GM12801 (cell line): ENCODE data around the gene TNS3.

Source experiments
- TF ChIP-seq, protein P1 (sequence below): IDR thresholded peaks from one replicate; pipeline ENCODE4 v1.5.1; 2011; ENCODE audit warnings: control low read depth; ENCODE audit not compliant: insufficient read length; ENCODE audit errors: extremely low read depth

The TNS3 gene

DNA sequence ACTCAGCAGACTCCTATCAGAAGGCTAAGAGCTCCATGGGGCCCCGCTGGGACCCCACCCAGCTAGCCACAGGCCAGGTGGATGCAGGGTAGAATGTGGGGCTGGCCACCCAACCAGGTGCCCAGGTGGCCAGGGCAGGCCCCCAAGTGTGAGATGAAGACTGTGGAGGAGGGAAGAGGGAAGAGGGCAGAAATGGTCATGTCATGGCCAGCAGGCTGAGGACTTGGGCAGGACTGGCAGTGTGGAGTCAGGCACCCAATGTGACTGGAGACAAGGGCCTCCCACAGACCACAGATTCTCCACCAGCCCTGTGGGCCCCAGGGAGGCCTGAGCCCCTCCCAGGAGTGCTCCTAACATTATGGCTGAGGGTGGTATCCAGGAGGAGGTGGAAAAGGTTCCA, 141.6 kb downstream of the TNS3 start:
- TF ChIP-seq, protein P1, sequence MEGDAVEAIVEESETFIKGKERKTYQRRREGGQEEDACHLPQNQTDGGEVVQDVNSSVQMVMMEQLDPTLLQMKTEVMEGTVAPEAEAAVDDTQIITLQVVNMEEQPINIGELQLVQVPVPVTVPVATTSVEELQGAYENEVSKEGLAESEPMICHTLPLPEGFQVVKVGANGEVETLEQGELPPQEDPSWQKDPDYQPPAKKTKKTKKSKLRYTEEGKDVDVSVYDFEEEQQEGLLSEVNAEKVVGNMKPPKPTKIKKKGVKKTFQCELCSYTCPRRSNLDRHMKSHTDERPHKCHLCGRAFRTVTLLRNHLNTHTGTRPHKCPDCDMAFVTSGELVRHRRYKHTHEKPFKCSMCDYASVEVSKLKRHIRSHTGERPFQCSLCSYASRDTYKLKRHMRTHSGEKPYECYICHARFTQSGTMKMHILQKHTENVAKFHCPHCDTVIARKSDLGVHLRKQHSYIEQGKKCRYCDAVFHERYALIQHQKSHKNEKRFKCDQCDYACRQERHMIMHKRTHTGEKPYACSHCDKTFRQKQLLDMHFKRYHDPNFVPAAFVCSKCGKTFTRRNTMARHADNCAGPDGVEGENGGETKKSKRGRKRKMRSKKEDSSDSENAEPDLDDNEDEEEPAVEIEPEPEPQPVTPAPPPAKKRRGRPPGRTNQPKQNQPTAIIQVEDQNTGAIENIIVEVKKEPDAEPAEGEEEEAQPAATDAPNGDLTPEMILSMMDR = no peak

DNA sequence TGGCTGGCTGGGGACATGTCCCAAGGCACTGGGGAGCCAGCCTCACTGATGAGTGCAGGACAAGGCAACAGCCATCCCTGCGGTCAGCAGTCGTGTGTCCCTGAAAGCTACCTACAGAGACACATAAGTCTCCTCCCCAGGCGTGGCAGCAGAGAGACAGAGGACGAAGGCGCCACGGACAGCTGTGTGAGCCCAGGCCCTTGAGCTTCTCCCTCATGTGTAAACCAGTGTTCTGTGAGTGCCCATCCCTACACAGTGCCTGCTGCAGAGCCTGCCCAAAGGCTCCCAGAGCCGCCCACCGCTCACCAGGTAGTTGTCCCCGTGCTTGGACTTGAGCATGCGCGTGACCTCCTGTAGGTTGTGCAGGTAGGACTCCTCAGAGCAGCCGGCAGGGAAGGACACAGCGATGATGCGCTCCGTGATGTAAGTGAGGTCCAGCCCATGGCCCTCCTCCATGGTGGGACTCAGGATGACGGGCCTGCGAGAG, 142.7 kb downstream of the TNS3 start:
- TF ChIP-seq, protein P1 = no peak

DNA sequence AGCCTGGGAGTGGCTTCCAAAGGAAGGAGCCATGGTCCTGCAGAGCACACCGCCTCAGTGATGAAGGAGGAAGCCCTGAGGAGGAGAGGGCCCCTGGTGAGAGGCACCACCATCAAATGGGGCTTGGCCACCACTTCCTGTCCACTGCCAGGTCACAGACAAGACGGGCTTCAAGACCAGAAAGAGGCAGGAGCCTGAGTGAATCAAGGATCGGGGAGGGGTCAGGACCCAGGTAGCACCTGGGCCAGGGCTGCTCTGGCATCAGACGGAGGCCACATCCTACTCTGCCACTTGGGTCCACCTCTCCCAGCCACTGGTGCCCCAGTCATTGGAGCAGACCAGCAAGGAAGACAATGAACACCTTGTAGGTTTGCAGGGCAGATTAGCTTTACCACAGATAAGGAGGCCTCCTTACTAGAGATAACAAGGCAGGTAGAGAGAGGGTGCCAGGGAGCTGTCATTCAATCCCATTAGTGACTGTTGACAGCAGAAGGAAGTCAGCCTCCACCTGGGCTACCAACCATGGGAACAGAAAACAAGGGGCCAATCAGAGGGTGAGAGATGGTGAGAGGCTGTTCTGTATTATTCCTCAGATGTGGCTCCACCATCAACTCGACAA, 143.4 kb downstream of the TNS3 start:
- TF ChIP-seq, protein P1 = no peak

DNA sequence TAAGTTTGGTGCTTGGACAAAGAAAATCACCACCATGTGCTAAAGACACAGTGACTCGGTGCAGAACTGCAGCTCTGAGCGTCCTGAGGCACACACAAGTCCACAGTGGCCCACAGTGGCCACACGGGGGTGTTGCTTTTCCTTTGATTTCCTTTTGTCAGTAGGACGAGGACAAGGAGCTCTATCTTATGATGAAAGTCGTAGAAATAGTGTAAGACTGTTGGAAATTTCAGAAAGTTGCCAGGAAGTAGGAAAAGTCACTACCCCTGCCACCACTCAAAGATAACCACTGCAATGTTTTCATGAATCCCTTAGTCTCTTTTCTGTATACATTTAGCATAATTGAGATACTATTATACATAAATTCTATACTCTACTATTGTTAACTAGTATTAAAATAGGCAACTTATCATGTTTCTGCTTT, 146.0 kb downstream of the TNS3 start:
- TF ChIP-seq, protein P1 = no peak

DNA sequence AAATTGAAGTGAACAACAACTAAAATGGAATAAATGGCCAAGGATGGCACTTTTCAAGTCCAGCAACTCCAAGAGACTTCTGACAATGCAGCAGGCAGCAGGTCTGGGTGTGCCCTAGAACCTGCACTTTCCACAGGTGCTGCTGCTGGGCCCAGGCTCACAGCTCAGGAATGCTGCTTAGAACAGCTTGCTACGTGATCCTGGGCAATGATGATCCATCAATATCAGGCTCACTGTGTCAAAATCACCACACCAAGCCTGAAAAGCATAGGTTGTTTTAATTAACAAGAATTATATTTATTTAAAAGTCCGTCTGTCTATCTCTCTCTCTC, 148.4 kb downstream of the TNS3 start:
- TF ChIP-seq, protein P1 = no peak

DNA sequence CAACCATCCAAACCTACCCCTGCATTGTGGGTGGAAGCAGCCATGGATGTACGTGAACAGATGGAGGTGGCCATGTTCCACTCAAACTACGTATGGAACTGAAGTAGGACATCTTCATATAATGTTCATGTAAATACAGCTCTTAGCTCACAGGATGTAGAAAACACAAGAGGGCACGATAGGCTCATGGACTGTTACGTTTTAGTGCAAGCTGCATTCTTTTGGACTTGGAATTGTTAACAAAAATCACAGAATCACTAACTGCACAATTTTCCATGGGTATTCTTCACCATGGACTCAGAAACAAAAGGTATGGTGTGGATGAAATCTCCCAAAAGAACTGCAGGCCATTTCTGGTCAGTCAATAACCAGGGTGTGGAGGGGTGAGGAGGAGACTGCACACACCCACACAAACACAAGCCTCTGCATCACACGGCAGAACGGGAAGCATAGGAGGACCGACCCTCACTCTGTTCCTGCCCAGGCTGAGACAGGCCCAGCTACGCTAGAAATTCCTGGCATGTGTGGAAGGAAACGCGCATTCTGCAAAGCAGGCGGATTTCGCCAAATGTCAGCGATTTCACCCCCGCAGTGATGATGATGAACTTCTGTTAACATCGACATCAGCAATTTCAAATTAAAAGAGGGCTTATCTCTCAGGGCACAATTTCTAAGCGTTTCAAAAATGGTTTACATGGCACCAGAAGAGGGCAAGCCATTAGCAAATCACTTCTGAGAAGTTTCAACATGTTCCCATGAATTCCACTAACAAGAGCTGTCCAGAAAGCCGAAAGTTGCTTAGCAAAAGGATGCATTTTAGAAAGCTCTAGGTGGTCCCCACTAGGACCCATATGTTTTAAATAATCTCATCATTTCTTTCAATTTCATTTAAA, 149.0 kb downstream of the TNS3 start:
- TF ChIP-seq, protein P1 = no peak

DNA sequence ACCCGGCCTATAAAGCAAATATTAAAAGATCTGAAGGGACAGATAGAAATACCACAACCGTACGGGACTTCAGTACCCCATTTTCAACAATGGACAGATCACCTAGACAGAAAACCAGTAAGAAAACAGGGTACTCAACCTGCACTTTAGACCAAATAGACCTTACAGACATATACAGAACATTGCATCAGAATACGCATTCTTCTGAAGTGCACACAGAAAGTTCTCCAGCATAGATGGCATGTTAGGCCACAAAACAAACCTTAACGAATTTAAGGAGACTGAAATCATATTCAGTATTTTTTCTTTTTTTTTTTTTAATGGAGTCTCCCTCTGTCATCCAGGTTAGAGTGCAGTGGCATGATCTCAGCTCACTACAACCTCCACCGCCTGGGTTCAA, 151.5 kb downstream of the TNS3 start:
- TF ChIP-seq, protein P1 = no peak
